GM08714 (cell line): Measurements from ENCODE around the gene JMJD8.
"Not testable (repeated sequence)": the region's sequence is repeated elsewhere in the genome, so short reads cannot be mapped to it uniquely, and the experiment has no call there.

ENCODE experiments used
- H3K4me3 ChIP-seq: fragments of 200-500 bp; sonication (Bioruptor generic); 2 replicates; pipeline ENCODE4 v1.5.1; 2014; ENCODE audit warnings: mild to moderate bottlenecking, low read length, inconsistent platforms
- ZNF274 ChIP-seq: IDR thresholded peaks from 2 replicates; pipeline ENCODE4 v1.6.1; 2012; ENCODE audit warnings: mild to moderate bottlenecking, low read depth, low read length

Gene JMJD8

DNA sequence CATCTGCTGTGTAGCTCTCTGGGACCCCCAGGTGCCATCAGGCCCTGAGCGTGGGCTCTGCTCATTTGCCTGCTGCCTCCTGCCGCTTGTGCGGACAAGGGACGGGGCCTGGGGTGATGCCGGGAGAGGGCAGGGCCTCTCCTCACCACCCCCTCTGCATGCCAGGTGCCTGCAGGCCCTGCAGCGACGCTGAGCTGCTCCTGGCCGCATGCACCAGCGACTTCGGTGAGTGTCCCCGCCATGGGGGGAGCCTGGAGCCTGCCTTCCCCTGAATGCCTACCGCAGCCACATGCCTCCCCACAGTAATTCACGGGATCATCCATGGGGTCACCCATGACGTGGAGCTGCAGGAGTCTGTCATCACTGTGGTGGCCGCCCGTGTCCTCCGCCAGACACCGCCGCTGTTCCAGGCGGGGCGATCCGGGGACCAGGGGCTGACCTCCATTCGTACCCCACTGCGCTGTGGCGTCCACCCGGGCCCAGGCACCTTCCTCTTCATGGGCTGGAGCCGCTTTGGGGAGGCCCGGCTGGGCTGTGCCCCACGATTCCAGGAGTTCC lies 32.7 kb upstream of the JMJD8 start:
- no peak for TF ChIP-seq ZNF274
- H3K4me3 ChIP-seq = no peak overlapping the region

DNA sequence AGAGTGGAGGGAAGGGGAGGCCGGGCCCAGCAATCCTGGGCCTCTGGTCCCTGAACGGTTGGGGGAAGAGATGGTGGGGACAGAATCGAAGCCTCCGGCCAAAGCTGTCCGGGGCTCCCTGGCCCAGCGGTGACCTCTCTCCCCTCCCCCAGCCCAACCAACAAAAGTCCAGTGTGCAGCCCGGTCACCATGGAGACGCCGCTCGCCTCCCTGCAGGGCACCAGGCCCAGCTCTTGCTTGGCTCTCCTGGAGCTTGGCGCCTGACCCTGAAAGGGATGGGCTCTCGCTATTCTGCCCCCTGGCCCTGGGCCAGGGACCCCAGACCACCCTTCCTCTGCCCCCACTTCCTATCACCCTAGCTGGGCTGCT lies 32.0 kb upstream of the JMJD8 start:
- no peak for TF ChIP-seq ZNF274
- no peak overlapping the region for H3K4me3 ChIP-seq

DNA sequence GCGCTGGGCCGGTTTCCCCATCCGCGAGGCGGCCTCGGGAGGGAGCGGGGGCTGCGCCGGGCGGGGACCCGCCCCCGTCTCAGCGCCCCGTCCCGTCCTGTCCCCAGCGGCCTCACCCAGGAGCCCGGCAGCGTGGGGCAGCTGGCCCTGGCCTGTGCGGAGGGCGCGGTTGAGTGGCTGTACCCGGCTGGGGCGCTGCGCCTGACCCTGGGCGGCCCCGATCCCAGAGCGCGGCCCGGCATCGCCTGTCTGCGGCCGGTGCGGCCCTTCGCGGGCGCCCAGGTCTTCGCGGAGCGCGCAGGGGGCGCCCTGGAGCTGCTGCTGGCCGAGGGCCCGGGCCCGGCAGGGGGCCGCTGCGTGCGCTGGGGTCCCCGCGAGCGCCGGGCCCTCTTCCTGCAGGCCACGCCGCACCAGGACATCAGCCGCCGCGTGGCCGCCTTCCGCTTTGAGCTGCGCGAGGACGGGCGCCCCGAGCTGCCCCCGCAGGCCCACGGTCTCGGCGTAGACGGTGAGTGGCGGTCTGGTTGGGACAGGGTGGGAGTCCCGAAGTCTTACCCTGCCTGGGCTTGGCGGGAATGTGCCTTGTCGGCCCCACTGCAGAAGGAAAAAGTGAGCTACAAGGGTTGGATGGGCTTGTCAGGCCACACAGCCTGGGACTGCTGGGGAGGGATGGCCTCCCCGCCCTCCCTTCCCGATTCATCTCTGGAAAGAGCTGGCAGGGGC lies 31.5 kb upstream of the JMJD8 start:
- TF ChIP-seq ZNF274 = no peak

DNA sequence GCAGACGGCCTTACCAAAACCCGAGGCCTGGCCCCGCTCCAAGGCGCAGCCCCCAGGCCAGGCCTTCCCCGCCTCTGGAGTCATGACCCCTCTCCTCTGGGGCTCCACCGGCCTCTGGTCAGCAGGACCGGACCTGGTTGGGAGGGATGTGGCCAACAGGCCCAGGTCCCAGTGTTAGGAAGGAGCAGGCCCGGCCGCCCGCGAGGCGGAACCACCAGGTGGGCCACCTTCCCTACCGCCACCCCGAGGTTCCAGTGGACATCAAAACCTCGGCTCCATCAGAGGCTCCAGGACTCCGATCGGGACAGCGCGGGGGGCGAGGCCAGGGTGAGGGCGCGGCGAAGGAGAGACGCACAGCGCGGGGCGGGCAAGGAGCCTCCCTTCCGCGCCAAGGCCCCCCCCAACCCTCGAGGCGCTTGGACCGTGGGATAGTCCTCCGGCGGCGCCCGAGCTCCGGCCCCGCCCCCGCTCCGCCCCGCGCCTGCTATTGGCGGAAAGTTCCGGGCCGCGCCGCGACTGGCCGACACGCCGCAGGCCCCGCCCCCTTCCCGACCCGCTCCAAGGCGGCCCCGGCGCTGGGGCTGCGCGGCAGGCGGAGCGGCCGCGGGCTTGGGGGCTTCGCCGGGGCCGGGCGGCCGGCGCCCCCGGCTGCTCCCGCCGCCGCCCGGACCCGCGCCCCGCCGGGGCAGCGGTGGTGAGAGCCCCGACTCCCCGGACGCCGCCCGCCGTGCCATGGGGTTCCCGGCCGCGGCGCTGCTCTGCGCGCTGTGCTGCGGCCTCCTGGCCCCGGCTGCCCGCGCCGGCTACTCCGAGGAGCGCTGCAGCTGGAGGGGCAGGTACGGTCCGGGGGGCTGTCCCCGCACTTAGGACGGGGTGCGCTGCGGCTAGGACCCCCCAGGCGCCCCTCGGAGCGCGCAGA lies 30.7 kb upstream of the JMJD8 start, which contains the start of gene METRN:
Gene METRN, plus strand, starts transcription at position 561 of the 919 bp plus-strand sequence. Its CDS starts 172 bp downstream, at position 733.
- no peak for TF ChIP-seq ZNF274
- peak within 1 kb of the TSS; percentile 43; the same call in 1 of the 2 replicates for H3K4me3 ChIP-seq

More for the DNA sequence above, 31.5 kb upstream of the JMJD8 start:
- peak overlapping the region; percentile 43; the same call in 1 of the 2 replicates for H3K4me3 ChIP-seq

DNA sequence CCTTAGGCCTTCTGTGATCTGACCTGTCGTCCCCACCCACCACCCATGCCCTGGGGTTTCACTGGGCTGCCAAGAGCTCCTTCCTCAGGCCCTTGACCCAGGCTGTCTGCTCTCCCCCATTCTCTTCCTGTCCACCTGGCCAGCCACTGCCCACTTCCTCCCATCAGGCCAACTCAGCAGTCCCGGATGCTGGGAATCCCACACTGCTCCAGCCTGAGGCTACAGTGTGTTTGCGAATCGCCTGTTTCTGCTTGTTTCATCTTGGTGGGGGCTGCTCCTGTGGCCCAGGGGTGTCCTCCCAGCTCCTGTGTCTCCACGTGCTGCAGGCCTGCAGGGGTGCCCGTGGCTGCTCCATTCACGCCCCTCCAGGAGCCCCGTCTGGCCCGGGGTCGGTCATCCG lies 29.9 kb upstream of the JMJD8 start:
- no peak overlapping the region for H3K4me3 ChIP-seq
- no peak for TF ChIP-seq ZNF274

DNA sequence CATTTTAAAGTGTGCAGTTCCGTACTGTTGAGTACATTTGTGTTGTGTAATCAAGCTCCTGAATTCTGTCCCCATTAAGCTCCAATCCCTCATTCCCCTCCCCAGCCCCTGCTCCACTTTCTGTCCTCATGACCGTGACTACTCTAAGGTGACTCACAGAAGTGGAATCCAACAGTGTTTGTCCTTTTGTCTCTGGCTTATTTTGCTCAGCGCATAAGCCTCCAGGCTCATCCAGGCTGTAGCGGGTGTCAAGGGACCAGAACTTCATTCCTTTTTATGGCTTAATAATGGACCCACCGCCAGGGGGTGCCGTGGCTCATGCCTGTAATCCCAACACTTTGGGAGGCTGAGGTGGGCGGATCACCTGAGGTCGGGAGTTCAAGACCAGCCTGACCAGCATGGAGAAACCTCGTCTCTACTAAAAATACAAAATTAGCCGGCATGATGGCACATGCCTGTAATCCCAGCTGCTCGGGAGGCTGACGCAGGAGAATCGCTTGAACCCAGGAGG lies 28.7 kb upstream of the JMJD8 start:
- H3K4me3 ChIP-seq = not testable (repeated sequence)

DNA sequence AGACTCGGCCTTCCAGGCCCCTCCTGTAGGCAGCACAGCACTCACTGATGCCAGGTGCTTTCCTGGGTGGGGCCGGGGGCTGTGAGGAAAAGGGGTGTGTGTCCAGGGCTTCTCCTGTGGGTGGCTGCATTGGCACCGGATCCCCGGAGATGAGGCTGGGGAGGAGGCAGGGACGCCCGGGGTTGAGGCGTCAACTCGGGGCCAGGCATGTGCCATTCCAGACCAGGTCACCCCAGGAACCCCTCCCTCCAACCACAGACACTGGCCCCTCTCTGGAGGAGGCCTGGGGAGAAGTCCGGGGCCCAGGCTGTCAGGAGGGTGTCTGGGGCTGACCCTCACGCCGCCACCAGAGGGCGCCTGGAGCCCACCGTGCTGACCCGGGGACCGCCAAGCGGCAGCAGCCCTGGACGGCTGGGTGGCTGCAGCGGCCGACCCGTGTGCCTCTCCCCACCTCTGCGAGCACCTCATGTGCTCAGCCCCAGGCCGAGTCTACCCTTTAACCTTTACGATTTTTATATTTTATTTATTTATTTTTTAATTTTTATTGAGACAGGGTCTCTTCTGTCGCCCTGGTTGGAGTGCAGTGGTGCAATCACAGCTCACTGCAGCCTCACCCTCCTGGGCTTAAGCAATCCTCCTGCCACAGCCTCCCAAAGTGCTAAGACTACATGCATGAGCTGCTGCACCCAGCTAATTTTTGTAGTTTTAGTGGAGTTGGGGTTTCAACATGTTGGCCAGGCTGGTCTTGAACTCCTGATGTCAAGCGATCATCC lies 27.6 kb upstream of the JMJD8 start:
- TF ChIP-seq ZNF274 = no peak
- H3K4me3 ChIP-seq = no peak overlapping the region

DNA sequence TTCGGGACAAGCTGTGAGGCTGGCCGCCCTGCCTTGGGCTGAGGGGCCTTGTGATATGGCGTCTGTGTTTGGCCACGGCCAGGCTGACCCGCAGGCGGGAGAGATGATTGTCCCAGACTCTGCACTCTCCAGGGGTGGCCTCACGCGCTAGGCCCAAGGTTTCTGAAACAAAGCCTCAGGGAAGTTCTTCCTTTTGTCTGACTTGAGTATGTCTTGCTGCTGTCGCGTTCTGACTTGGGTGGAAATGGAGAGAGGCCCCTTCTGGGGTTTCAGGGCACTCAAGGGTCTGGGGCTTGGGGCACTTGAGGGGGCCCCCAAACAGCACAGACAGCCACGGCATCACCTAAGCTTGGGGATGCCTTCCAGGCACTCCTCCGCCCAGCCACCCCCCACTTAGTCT lies 26.9 kb upstream of the JMJD8 start:
- TF ChIP-seq ZNF274 = no peak
- H3K4me3 ChIP-seq = no peak overlapping the region

DNA sequence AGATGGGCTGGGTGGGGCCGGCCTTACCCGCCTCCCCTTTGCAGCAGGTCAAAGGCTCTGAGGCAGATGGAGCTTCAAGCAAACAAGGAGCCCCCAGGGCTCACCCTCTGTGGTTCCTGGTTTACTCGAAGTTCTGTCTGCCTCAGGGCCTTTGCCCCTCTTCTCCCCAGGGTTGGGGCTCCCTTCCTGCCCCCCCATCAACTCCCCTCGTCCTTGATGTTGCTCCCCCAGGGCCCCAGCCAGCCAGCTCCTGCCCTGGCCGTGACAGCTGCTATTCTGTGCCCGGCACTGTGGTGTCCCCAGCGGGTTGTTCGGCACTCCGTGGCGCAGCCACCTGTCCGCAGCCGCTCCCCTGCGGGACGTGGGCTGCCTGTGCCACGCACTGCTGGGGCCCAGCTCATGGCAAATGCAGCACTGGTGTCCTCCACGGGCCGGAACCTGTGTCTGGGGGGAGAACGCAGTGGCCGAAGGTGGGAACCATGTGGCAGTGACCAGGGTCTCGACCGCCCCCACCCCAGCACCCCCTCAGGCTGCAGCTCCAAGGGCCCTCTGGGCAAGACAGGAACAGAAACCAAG lies 26.5 kb upstream of the JMJD8 start:
- no peak overlapping the region for H3K4me3 ChIP-seq
- no peak for TF ChIP-seq ZNF274

DNA sequence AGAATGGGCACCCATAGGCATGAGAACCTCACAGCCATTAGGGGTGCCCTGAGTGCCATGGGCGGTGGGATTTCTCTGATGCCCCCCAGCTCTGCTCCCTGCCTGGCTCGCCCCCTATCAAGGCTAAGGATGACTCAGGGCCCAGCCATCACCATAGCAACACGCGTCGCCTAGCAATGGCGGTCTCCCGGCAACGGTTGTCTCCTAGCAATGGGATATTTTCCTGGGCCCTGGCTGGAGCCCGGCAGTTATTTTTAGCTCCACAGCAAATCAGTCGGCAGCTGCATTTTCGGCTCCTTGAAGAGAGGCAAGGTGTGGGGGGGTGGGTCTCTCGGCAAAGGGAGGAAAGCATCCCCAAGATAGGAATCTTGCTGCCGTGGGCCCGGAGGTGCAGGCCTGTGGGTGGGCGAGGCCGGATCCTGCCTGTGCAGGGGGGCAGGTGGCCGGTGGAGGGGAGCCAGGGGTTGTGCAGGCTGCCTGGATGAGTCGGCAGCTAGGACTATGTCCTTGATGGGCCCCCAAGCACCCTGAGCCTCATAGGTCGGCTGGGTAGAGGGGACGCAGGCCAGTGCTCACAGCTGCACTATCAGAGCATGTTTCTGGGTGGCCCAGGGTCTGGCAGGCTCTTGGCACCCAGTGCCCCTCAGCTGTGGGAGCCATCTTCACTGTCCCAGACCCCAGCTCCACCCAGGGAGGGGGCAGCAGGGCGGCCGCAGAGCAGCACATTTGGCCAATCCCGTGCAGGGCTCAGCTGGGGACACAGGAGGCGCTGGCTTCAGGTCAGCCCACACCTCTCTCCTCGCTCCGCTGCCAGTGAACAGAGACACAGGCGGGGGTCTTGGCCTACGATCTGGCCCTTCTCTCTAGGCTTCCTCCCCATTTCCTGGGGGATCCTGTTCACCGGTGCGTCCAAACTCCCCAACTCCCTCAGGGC lies 25.7 kb upstream of the JMJD8 start:
- no peak for TF ChIP-seq ZNF274
- H3K4me3 ChIP-seq = no peak overlapping the region

DNA sequence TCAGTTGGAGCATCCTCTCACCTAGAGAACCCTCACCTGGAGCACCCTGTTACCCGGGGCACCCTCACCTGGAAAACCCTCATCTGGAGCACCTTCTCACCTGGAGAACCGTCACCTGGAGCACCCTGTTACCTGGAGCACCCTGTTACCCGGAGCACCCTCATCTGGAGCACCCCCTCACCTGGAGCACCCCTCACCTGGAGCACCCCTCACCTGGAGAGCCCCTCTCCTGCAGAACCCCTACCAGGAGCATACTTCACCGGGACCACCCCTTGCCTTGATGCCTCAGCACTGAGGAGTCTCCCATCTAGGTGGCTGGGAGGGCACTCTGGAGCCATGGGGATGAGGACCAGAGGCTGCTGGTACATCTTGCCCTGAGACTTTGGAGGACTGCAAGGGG lies 24.8 kb upstream of the JMJD8 start:
- H3K4me3 ChIP-seq = no peak overlapping the region
- TF ChIP-seq ZNF274 = no peak

DNA sequence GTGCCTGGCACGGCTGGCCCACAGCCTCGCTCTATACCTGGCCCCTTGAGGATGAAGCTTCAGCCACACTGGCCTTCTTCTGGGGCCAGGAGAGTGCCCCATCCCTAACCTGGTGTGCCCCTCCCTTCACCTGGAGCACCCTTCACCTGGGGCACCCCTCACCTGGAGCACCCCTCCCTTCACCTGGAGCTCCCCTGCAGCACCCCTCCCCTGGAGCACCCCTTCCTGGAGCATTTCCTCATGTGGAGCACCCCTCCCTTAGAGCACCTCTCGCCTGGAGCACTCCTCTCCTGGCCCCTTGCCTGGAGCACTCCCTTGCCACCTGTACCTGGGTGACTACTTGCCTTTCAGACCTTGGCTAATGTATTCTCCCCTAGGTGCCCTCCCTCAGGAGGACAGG lies 23.9 kb upstream of the JMJD8 start:
- TF ChIP-seq ZNF274 = no peak

More for the DNA sequence above, 23.9 kb upstream of the JMJD8 start:
- H3K4me3 ChIP-seq = no peak overlapping the region
